ENCODE measurements around the gene CCDC194. TPM values are rescaled to one million over a fixed set of nuclear protein-coding genes. Genes with fewer than 3 reads are reported as not detected.

The CCDC194 gene
- 4.1 and 9.3 TPM in 2 replicates for total RNA-seq (2014; rRNA removed; shearing (Covaris generic); ENCODE audit: low replicate concordance)

- H4K20me1 ChIP-seq (ENCODE audit: insufficient read depth, low read depth, low read length), result no peaks in the 10 kb centered on the region
- H3K27me3 ChIP-seq (ENCODE audit: low read length), result no peaks in the 10 kb centered on the region
- H3K79me2 ChIP-seq (ENCODE audit: low read length), result no peaks in the 10 kb centered on the region
- no peak within 1 kb of the TSS for H3K4me3 ChIP-seq (ENCODE audit: low read length)
- H3K27ac ChIP-seq (ENCODE audit: low read length), result no peak within 1 kb of the TSS
- H3K9me2 ChIP-seq (replicated peaks; ENCODE audit: insufficient read depth, low read length), result no peaks in the 10 kb centered on the region
- H3K36me3 ChIP-seq (ENCODE audit: insufficient read depth, low read length), result 0 out of 2 replicates have a peak, but pooled peaks cover 2% of the 10 kb centered on the region
- peaks cover 9% of the 10 kb centered on the region for H3K4me1 ChIP-seq (ENCODE audit: low read length)
- no peak within 1 kb of the TSS for H2AFZ ChIP-seq (ENCODE audit: low read length)
- H3K9ac ChIP-seq (ENCODE audit: low read length), result no peak within 1 kb of the TSS
- H3K9me3 ChIP-seq (ENCODE audit: low read length), result no peaks in the 10 kb centered on the region
- DNase-seq, result no peak
- no peak within 1 kb of the TSS for H3K4me2 ChIP-seq (ENCODE audit: low read depth, low read length, poor library complexity, severe bottlenecking)
Observed at GRCh38 chr19:17393914-17394313, at the start of gene CCDC194. TSS of gene CCDC194 (minus strand) at chr19:17394196. CDS start at chr19:17394158, 38 bp downstream.

GRCh38 chr19:17441241-17442021, 47.4 kb upstream of the CCDC194 start:
- Histone ChIP-seq H3K27ac (ENCODE audit: low read length) (no peak overlapping the region), H3K27me3 (ENCODE audit: low read length) (no peaks in the 10 kb centered on the region), H3K4me3 (ENCODE audit: low read length) (no peak overlapping the region), H3K9ac (ENCODE audit: low read length) (no peak overlapping the region), H3K4me1 (ENCODE audit: low read length) (no peaks in the 10 kb centered on the region), H4K20me1 (ENCODE audit: insufficient read depth, low read depth, low read length) (no peaks in the 10 kb centered on the region), H3K79me2 (ENCODE audit: low read length) (no peaks in the 10 kb centered on the region), H3K4me2 (ENCODE audit: low read depth, low read length, poor library complexity, severe bottlenecking) (no peak overlapping the region), H3K9me2 (replicated peaks; ENCODE audit: insufficient read depth, low read length) (no peaks in the 10 kb centered on the region), H3K36me3 (ENCODE audit: insufficient read depth, low read length) (no peaks in the 10 kb centered on the region), H3K9me3 (ENCODE audit: low read length) (peaks cover 3% of the 10 kb centered on the region; the same call in 1 of the 2 replicates), H2AFZ (ENCODE audit: low read length) (no peak overlapping the region)
- peak; percentile 73 for DNase-seq

GRCh38 chr19:17436874-17437267, 42.9 kb upstream of the CCDC194 start:
- Histone ChIP-seq H3K4me3 (ENCODE audit: low read length) (no peak overlapping the region), H4K20me1 (ENCODE audit: insufficient read depth, low read depth, low read length) (no peaks in the 10 kb centered on the region), H2AFZ (ENCODE audit: low read length) (no peak overlapping the region), H3K4me1 (ENCODE audit: low read length) (no peaks in the 10 kb centered on the region), H3K27me3 (ENCODE audit: low read length) (no peaks in the 10 kb centered on the region), H3K9me3 (ENCODE audit: low read length) (peaks cover 3% of the 10 kb centered on the region; the same call in 1 of the 2 replicates), H3K79me2 (ENCODE audit: low read length) (no peaks in the 10 kb centered on the region), H3K4me2 (ENCODE audit: low read depth, low read length, poor library complexity, severe bottlenecking) (no peak overlapping the region), H3K9me2 (replicated peaks; ENCODE audit: insufficient read depth, low read length) (no peaks in the 10 kb centered on the region), H3K36me3 (ENCODE audit: insufficient read depth, low read length) (no peaks in the 10 kb centered on the region), H3K27ac (ENCODE audit: low read length) (no peak overlapping the region), H3K9ac (ENCODE audit: low read length) (no peak overlapping the region)
- DNase-seq, result no peak

- Histone ChIP-seq H3K27ac (ENCODE audit: low read length) (no peak overlapping the region), H4K20me1 (ENCODE audit: insufficient read depth, low read depth, low read length) (no peaks in the 10 kb centered on the region), H3K9me2 (replicated peaks; ENCODE audit: insufficient read depth, low read length) (no peaks in the 10 kb centered on the region), H3K4me2 (ENCODE audit: low read depth, low read length, poor library complexity, severe bottlenecking) (no peak overlapping the region), H3K79me2 (ENCODE audit: low read length) (no peaks in the 10 kb centered on the region), H3K4me1 (ENCODE audit: low read length) (no peaks in the 10 kb centered on the region), H3K36me3 (ENCODE audit: insufficient read depth, low read length) (no peaks in the 10 kb centered on the region), H3K9ac (ENCODE audit: low read length) (no peak overlapping the region), H3K27me3 (ENCODE audit: low read length) (no peaks in the 10 kb centered on the region), H2AFZ (ENCODE audit: low read length) (no peak overlapping the region), H3K4me3 (ENCODE audit: low read length) (no peak overlapping the region), H3K9me3 (ENCODE audit: low read length) (no peaks in the 10 kb centered on the region)
- no peak for DNase-seq
Observed at GRCh38 chr19:17436094-17436873, 42.3 kb upstream of the CCDC194 start.

- no peaks in the 10 kb centered on the region for H3K9me3 ChIP-seq (ENCODE audit: low read length)
- DNase-seq, result no peak
- no peaks in the 10 kb centered on the region for H3K36me3 ChIP-seq (ENCODE audit: insufficient read depth, low read length)
- no peaks in the 10 kb centered on the region for H4K20me1 ChIP-seq (ENCODE audit: insufficient read depth, low read depth, low read length)
- no peaks in the 10 kb centered on the region for H3K4me1 ChIP-seq (ENCODE audit: low read length)
- H3K9ac ChIP-seq (ENCODE audit: low read length), result no peak overlapping the region
- H3K27me3 ChIP-seq (ENCODE audit: low read length), result no peaks in the 10 kb centered on the region
- H2AFZ ChIP-seq (ENCODE audit: low read length), result no peak overlapping the region
- no peaks in the 10 kb centered on the region for H3K9me2 ChIP-seq (replicated peaks; ENCODE audit: insufficient read depth, low read length)
- H3K27ac ChIP-seq (ENCODE audit: low read length), result no peak overlapping the region
- H3K4me3 ChIP-seq (ENCODE audit: low read length), result no peak overlapping the region
- H3K79me2 ChIP-seq (ENCODE audit: low read length), result no peaks in the 10 kb centered on the region
- no peak overlapping the region for H3K4me2 ChIP-seq (ENCODE audit: low read depth, low read length, poor library complexity, severe bottlenecking)
Observed at GRCh38 chr19:17435218-17435617, 41.2 kb upstream of the CCDC194 start.

- no peaks in the 10 kb centered on the region for H4K20me1 ChIP-seq (ENCODE audit: insufficient read depth, low read depth, low read length)
- no peaks in the 10 kb centered on the region for H3K79me2 ChIP-seq (ENCODE audit: low read length)
- H2AFZ ChIP-seq (ENCODE audit: low read length), result no peak overlapping the region
- no peak for DNase-seq
- H3K9me3 ChIP-seq (ENCODE audit: low read length), result no peaks in the 10 kb centered on the region
- no peaks in the 10 kb centered on the region for H3K9me2 ChIP-seq (replicated peaks; ENCODE audit: insufficient read depth, low read length)
- H3K27ac ChIP-seq (ENCODE audit: low read length), result no peak overlapping the region
- H3K4me1 ChIP-seq (ENCODE audit: low read length), result peaks cover 5% of the 10 kb centered on the region
- no peaks in the 10 kb centered on the region for H3K27me3 ChIP-seq (ENCODE audit: low read length)
- no peak overlapping the region for H3K4me2 ChIP-seq (ENCODE audit: low read depth, low read length, poor library complexity, severe bottlenecking)
- no peak overlapping the region for H3K9ac ChIP-seq (ENCODE audit: low read length)
- no peaks in the 10 kb centered on the region for H3K36me3 ChIP-seq (ENCODE audit: insufficient read depth, low read length)
- H3K4me3 ChIP-seq (ENCODE audit: low read length), result no peak overlapping the region
Observed at GRCh38 chr19:17431417-17431816, 37.4 kb upstream of the CCDC194 start.

- no peak for DNase-seq
- Histone ChIP-seq H4K20me1 (ENCODE audit: insufficient read depth, low read depth, low read length) (no peaks in the 10 kb centered on the region), H2AFZ (ENCODE audit: low read length) (no peak overlapping the region), H3K9me2 (replicated peaks; ENCODE audit: insufficient read depth, low read length) (no peaks in the 10 kb centered on the region), H3K27me3 (ENCODE audit: low read length) (no peaks in the 10 kb centered on the region), H3K4me2 (ENCODE audit: low read depth, low read length, poor library complexity, severe bottlenecking) (no peak overlapping the region), H3K4me3 (ENCODE audit: low read length) (no peak overlapping the region), H3K79me2 (ENCODE audit: low read length) (no peaks in the 10 kb centered on the region), H3K4me1 (ENCODE audit: low read length) (peaks cover 21% of the 10 kb centered on the region), H3K27ac (ENCODE audit: low read length) (no peak overlapping the region), H3K9me3 (ENCODE audit: low read length) (no peaks in the 10 kb centered on the region), H3K36me3 (ENCODE audit: insufficient read depth, low read length) (no peaks in the 10 kb centered on the region), H3K9ac (ENCODE audit: low read length) (no peak overlapping the region)
Observed at GRCh38 chr19:17429641-17430113, 35.7 kb upstream of the CCDC194 start.

GRCh38 chr19:17424743-17425365, 30.9 kb upstream of the CCDC194 start:
- no peak overlapping the region for H3K9ac ChIP-seq (ENCODE audit: low read length)
- H3K4me3 ChIP-seq (ENCODE audit: low read length), result no peak overlapping the region; the same call in 1 of the 2 replicates
- H3K9me2 ChIP-seq (replicated peaks; ENCODE audit: insufficient read depth, low read length), result no peaks in the 10 kb centered on the region
- no peaks in the 10 kb centered on the region for H4K20me1 ChIP-seq (ENCODE audit: insufficient read depth, low read depth, low read length)
- no peaks in the 10 kb centered on the region for H3K36me3 ChIP-seq (ENCODE audit: insufficient read depth, low read length)
- peak; percentile 80 for DNase-seq
- no peaks in the 10 kb centered on the region for H3K79me2 ChIP-seq (ENCODE audit: low read length)
- peak overlapping the region; percentile 12 for H3K4me2 ChIP-seq (ENCODE audit: low read depth, low read length, poor library complexity, severe bottlenecking)
- no peaks in the 10 kb centered on the region for H3K27me3 ChIP-seq (ENCODE audit: low read length)
- H3K9me3 ChIP-seq (ENCODE audit: low read length), result no peaks in the 10 kb centered on the region
- H3K27ac ChIP-seq (ENCODE audit: low read length), result no peak overlapping the region
- H3K4me1 ChIP-seq (ENCODE audit: low read length), result peaks cover 35% of the 10 kb centered on the region
- no peak overlapping the region for H2AFZ ChIP-seq (ENCODE audit: low read length)

All from Karpas-422 (cell line).